Duodenal mucosa (tissue), 2 donors: ENCODE data around the gene GP2.

Experiments used
- H3K27ac ChIP-seq: one replicate; pipeline ENCODE4 v1.7.0; 2013; ENCODE audit warnings: low read depth, low read length
- H3K27me3 ChIP-seq, 2 donors: one replicate each; pipeline ENCODE4 v1.7.0; 2013; ENCODE audit warnings: low read length in 2 of 2, control low read depth in 1 of 2; ENCODE audit not compliant: insufficient read depth in 2 of 2, control insufficient read depth in 1 of 2
- H3K36me3 ChIP-seq, 2 donors: one replicate each; pipeline ENCODE4 v1.7.0; 2013; ENCODE audit warnings: low read length in 2 of 2, control low read depth in 1 of 2; ENCODE audit not compliant: insufficient read depth in 2 of 2, control insufficient read depth in 1 of 2
- H3K4me1 ChIP-seq, 2 donors: one replicate each; pipeline ENCODE4 v1.7.0; 2013; ENCODE audit warnings: low read length in 2 of 2, control low read depth in 1 of 2; ENCODE audit not compliant: insufficient read depth in 2 of 2, control insufficient read depth in 1 of 2
- H3K4me3 ChIP-seq, 2 donors: one replicate each; pipeline ENCODE4 v1.7.0; 2013; ENCODE audit warnings: low read length in 2 of 2, low read depth in 1 of 2
- H3K9ac ChIP-seq, 2 donors: one replicate each; pipeline ENCODE4 v1.7.0; 2013; ENCODE audit warnings: low read length in 2 of 2, low read depth in 1 of 2
- H3K9me3 ChIP-seq, 2 donors: one replicate each; pipeline ENCODE4 v1.7.0; 2013; ENCODE audit warnings: low read length in 2 of 2, control low read depth in 1 of 2; ENCODE audit not compliant: control insufficient read depth in 1 of 2

The GP2 gene

DNA sequence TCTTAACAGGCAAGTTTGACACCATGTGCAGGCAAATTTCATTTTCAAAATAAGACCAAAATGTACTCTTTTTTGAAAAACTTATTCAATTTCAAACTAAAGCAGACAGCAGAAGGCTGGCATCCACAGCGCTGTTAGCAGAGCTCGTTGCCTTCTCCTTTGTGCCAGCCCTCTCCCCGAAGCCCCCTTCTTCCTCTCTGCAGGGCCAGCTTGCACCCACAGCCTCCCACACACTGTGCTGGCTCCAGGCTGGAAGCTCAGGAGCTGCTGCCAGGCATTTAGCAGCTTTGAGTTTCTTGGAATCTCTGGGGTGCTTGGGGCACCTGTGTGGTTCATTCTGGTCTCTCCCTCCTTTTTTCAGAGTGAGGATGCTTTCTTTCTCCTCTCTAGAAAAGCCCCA, 37.7 kb downstream of the GP2 start:
- H3K36me3 ChIP-seq = no peaks in the 10 kb centered on the region
- no peak overlapping the region for H3K4me3 ChIP-seq
- H3K9ac ChIP-seq = no peak overlapping the region
- no peaks in the 10 kb centered on the region for H3K9me3 ChIP-seq
- H3K27ac ChIP-seq = no peak overlapping the region
- no peaks in the 10 kb centered on the region for H3K4me1 ChIP-seq
- H3K27me3 ChIP-seq = no peaks in the 10 kb centered on the region

DNA sequence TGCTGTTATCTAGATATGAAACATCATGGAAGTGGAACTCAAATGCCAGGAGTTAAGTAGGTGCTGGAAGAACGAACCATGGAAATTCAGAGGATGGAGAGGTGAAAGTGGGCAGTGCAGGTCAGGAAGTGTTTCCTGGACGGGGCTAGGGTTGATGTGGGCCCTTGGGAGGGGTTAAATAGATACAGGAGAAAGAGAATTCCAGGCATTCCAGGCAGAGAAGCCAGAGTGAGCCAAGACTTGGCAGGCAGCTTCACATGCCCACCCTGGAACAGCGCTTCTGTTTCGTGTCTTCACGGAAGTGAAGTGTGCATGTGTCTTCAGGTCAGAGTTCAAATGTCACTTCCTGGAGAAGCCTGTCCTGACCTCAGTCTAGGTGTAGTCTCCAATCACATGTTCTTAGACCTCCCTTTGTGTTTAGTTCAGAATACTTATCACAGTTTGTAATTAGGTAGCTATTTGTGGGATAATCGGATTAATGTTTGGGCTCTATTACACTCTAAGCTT, 41.3 kb downstream of the GP2 start:
- no peak overlapping the region for H3K4me3 ChIP-seq
- H3K27me3 ChIP-seq = no peaks in the 10 kb centered on the region

DNA sequence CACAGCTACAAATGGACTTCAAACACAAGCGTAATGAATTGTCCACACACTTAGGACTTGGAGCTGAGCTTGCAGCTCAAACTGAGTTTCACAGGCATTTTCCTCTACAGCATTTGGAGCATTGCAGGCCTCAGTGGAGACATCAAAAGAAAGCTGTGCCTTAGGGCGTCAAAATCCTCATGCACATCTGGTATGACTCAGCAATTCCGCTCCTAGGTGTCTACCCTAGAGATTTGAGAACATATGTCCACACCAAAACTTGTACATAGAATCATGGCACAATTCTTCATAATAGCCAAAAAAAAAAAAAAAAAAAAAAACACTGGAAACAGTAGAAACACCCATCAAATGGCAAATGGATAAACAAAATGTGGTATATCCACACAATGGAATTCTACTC, 47.1 kb downstream of the GP2 start:
- Histone ChIP-seq H3K9ac (no peak overlapping the region), H3K27ac (no peak overlapping the region), H3K4me1 (no peaks in the 10 kb centered on the region), H3K4me3 (no peak overlapping the region), H3K27me3 (no peaks in the 10 kb centered on the region), H3K9me3 (peaks cover 0 to 3% of the 10 kb centered on the region in 2 donors), H3K36me3 (no peaks in the 10 kb centered on the region)

More for the DNA sequence above, 41.3 kb downstream of the GP2 start:
- Histone ChIP-seq H3K9me3 (no peaks in the 10 kb centered on the region), H3K4me1 (no peaks in the 10 kb centered on the region), H3K9ac (no peak overlapping the region), H3K36me3 (no peaks in the 10 kb centered on the region), H3K27ac (no peak overlapping the region)

- H3K4me3 ChIP-seq = no peak overlapping the region
- no peak overlapping the region for H3K9ac ChIP-seq
- no peaks in the 10 kb centered on the region for H3K9me3 ChIP-seq
- no peaks in the 10 kb centered on the region for H3K36me3 ChIP-seq
- no peaks in the 10 kb centered on the region for H3K27me3 ChIP-seq
- H3K27ac ChIP-seq = no peak overlapping the region
- no peaks in the 10 kb centered on the region for H3K4me1 ChIP-seq
These were observed 55.4 kb downstream of the GP2 start for GRCh38 chr16:20271893-20272292.

DNA sequence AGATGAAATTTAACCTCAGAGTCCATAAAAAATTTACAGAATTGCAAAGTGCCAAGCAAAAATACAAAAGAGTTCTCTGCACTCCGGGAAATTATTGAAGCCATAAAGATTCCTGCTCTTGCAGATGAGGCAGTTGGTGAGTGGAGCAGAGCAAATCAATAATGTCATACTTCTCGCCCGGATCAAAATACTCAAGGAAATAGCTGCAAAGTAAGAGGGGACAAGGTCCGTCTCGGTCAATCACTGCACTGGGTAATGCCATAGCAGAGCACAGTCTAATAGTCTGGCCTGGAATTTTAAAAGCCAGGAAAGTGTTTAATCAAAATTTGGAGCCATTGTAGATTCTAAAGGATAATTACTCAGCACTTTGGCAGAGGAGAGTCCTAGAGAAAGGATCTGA, 58.9 kb downstream of the GP2 start:
- Histone ChIP-seq H3K36me3 (no peaks in the 10 kb centered on the region), H3K9ac (no peak overlapping the region)

DNA sequence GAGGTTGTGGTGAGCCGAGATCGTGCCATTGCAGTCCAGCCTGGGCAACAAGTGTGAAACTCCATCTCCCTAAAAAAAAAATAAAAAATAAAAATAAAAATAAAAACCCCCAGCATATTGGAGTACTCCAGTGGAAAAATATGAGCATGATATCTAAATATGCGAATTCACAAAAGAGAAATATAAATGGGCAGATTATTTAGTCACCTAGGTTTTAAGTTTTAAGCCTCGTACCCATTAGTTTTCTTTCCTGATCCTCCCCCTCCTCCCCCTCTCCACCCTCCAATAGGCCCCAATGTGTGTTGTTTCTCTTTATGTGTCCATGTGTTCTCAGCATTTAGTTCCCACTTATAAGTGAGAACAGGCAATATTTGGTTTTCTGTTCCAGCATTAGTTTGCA, 62.3 kb downstream of the GP2 start:
- no peak overlapping the region for H3K27ac ChIP-seq
- H3K4me1 ChIP-seq = no peaks in the 10 kb centered on the region
- no peaks in the 10 kb centered on the region for H3K27me3 ChIP-seq
- H3K9me3 ChIP-seq = no peaks in the 10 kb centered on the region
- H3K36me3 ChIP-seq = no peaks in the 10 kb centered on the region
- no peak overlapping the region for H3K4me3 ChIP-seq
- no peak overlapping the region for H3K9ac ChIP-seq

More for the DNA sequence above, 58.9 kb downstream of the GP2 start:
- no peaks in the 10 kb centered on the region for H3K9me3 ChIP-seq
- H3K27ac ChIP-seq = no peak overlapping the region
- H3K4me1 ChIP-seq = no peaks in the 10 kb centered on the region
- H3K4me3 ChIP-seq = no peak overlapping the region
- H3K27me3 ChIP-seq = no peaks in the 10 kb centered on the region

GRCh38 chr16:20263138-20263855, 64.0 kb downstream of the GP2 start:
- Histone ChIP-seq H3K36me3 (no peaks in the 10 kb centered on the region), H3K9ac (no peak overlapping the region), H3K9me3 (no peaks in the 10 kb centered on the region), H3K4me3 (no peak overlapping the region), H3K27ac (no peak overlapping the region), H3K4me1 (no peaks in the 10 kb centered on the region), H3K27me3 (no peaks in the 10 kb centered on the region)

DNA sequence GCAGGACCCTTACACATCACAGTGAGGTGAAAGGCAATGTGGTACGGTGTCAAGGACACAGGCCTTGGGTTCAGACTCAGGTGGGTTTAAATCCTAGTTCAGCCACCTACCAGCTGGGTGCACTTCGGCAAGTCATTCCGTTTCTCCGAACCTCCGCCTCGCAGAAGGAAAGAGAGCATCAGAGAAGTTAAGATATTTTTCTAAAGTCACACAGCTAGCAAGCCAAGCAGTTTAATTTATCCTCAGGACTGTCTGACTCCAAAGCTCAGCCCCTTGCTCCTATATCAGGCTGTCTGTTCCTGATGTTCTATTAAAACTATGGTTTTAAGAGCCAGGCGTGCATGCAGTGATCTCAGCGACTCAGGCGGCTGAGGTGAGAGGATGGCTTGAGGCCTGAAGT, 65.1 kb downstream of the GP2 start:
- Histone ChIP-seq H3K27me3 (no peaks in the 10 kb centered on the region), H3K27ac (no peak overlapping the region), H3K9ac (no peak overlapping the region), H3K9me3 (no peaks in the 10 kb centered on the region), H3K36me3 (no peaks in the 10 kb centered on the region), H3K4me1 (no peaks in the 10 kb centered on the region), H3K4me3 (no peak overlapping the region)

DNA sequence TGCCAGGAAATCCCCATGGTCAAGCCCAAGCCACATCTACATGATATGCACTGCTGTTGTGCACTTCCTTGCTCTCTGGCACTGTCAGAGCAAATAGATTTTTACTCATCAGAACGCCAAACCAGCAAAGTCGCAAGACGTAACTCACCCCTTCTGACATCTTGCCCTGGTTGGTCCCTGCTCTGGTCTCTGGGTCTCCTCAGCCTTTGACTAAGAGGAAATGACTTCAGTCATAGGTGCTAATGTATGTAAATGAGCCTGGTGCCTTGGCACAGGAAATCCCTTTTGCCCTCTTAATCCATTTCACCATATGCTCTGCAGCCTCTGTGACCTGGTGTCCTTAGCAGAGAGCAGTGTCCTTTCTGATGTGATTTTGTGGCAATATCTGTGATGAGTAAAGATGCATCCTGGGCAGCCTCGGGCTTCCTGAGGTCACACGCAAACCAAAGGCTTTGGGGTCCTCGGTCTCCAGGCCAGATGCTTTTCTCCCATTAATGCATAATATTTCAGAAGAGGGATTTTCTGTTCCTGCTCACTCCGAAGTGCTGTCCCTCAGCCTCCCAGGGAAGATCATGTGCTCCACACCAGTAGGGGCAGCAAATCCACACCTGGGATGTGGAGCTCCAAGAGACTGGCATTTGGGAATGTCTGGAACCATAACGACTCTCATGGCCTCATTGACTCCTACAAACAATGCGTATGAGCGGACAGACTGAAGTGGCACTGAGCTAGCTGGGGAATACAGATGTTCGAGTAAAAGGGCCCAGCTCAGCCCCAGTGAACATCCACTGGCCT, 66.9 kb downstream of the GP2 start:
- H3K9me3 ChIP-seq = no peaks in the 10 kb centered on the region
- no peak overlapping the region for H3K27ac ChIP-seq
- H3K4me3 ChIP-seq = no peak overlapping the region
- H3K9ac ChIP-seq = no peak overlapping the region
- H3K27me3 ChIP-seq = no peaks in the 10 kb centered on the region
- H3K36me3 ChIP-seq = no peaks in the 10 kb centered on the region
- no peaks in the 10 kb centered on the region for H3K4me1 ChIP-seq
